Esophagus squamous epithelium (tissue), 4 donors: ENCODE results near the gene PRELP.

ENCODE experiments used
- CTCF ChIP-seq, 6 experiments: fragments of 450-650 bp in 4 of 6; fragments of 200-600 bp in 2 of 6; sonication (generic) in 2 of 6; IDR thresholded peaks; one replicate each; pipeline ENCODE4 v1.5.1; 2016 to 2019; ENCODE audit warnings: antibody characterized with exemption in 6 of 6, mild to moderate bottlenecking in 4 of 6, moderate library complexity in 4 of 6
- POLR2A ChIP-seq, 4 donors: fragments of 450-650 bp; IDR thresholded peaks; one replicate each; pipeline ENCODE4 v1.6.1; 2017; ENCODE audit warnings: antibody characterized with exemption in 4 of 4, mild to moderate bottlenecking in 4 of 4, moderate library complexity in 3 of 4

GRCh38 chr1:203488539-203488938, 12.9 kb downstream of the PRELP start:
- TF ChIP-seq CTCF (IDR thresholded peaks at IDR 0.05) (no peak), POLR2A (IDR thresholded peaks at IDR 0.05) (no peak)
